Measurements from ENCODE around the gene RGS3. TPM values are rescaled to one million over a fixed set of nuclear protein-coding genes. Genes with fewer than 3 reads are reported as not detected.

The RGS3 gene
- total RNA-seq, 1 donor from 2014 or later, result 29.9 TPM

GRCh38 chr9:113511856-113512761, 48.6 kb downstream of the RGS3 start:
- no peak overlapping the region for H3K4me3 Mint-ChIP-seq
- peaks cover 6% of the 10 kb centered on the region for H3K27me3 Mint-ChIP-seq
- peaks cover 32% of the 10 kb centered on the region for H3K4me1 Mint-ChIP-seq (ENCODE audit: unreplicated experiment)
- H3K36me3 Mint-ChIP-seq, result no peaks in the 10 kb centered on the region
- no peak for DNase-seq (ENCODE audit: extremely low spot score, unreplicated experiment)
- no peak overlapping the region for H3K27ac Mint-ChIP-seq
- no peaks in the 10 kb centered on the region for H3K9me3 Mint-ChIP-seq
- TF ChIP-seq, protein P1, sequence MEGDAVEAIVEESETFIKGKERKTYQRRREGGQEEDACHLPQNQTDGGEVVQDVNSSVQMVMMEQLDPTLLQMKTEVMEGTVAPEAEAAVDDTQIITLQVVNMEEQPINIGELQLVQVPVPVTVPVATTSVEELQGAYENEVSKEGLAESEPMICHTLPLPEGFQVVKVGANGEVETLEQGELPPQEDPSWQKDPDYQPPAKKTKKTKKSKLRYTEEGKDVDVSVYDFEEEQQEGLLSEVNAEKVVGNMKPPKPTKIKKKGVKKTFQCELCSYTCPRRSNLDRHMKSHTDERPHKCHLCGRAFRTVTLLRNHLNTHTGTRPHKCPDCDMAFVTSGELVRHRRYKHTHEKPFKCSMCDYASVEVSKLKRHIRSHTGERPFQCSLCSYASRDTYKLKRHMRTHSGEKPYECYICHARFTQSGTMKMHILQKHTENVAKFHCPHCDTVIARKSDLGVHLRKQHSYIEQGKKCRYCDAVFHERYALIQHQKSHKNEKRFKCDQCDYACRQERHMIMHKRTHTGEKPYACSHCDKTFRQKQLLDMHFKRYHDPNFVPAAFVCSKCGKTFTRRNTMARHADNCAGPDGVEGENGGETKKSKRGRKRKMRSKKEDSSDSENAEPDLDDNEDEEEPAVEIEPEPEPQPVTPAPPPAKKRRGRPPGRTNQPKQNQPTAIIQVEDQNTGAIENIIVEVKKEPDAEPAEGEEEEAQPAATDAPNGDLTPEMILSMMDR (conservative IDR thresholded peaks at IDR 0.05), result no peak

DNA sequence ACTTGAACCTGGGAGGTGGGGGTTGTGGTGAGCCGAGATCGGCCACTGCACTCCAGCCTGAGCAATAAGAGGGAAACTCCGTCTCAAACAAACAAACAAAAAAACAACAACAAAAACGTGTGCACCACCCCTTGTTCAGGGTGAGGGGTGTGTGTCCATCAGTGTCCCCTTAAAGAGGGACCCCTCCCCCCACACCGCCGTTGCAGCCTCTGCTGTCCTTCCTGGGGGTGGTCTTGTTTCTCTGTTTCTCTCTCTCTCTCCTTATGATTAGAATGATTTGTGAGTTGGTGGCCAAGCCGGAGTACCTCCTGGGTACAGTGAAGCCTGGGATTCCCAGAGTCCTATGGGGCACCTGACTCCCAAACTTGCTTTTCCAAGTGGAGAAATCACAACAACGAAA, 49.6 kb downstream of the RGS3 start:
- no peak for DNase-seq (ENCODE audit: extremely low spot score, unreplicated experiment)
- H3K36me3 Mint-ChIP-seq, result no peaks in the 10 kb centered on the region
- no peaks in the 10 kb centered on the region for H3K9me3 Mint-ChIP-seq
- peaks cover 37% of the 10 kb centered on the region for H3K4me1 Mint-ChIP-seq (ENCODE audit: unreplicated experiment)
- H3K4me3 Mint-ChIP-seq, result no peak overlapping the region
- TF ChIP-seq, protein P1 (conservative IDR thresholded peaks at IDR 0.05), result no peak
- H3K27ac Mint-ChIP-seq, result no peak overlapping the region
- peaks cover 6% of the 10 kb centered on the region for H3K27me3 Mint-ChIP-seq

- Mint-ChIP-seq H3K27ac (peak overlapping the region; percentile 52), H3K27me3 (peaks cover 6% of the 10 kb centered on the region), H3K9me3 (no peaks in the 10 kb centered on the region), H3K36me3 (no peaks in the 10 kb centered on the region), H3K4me1 (ENCODE audit: unreplicated experiment) (peaks cover 34% of the 10 kb centered on the region), H3K4me3 (no peak overlapping the region)
- TF ChIP-seq, protein P1 (conservative IDR thresholded peaks at IDR 0.05), result no peak
- no peak for DNase-seq (ENCODE audit: extremely low spot score, unreplicated experiment)
Measured at GRCh38 chr9:113513536-113513935, 50.0 kb downstream of the RGS3 start.

GRCh38 chr9:113514061-113514460, 50.5 kb downstream of the RGS3 start:
- DNase-seq (ENCODE audit: extremely low spot score, unreplicated experiment), result no peak
- Mint-ChIP-seq H3K4me3 (no peak overlapping the region), H3K4me1 (ENCODE audit: unreplicated experiment) (peaks cover 33% of the 10 kb centered on the region), H3K27me3 (peaks cover 6% of the 10 kb centered on the region), H3K27ac (peak overlapping the region; percentile 52), H3K9me3 (no peaks in the 10 kb centered on the region), H3K36me3 (no peaks in the 10 kb centered on the region)
- TF ChIP-seq, protein P1 (conservative IDR thresholded peaks at IDR 0.05), result no peak

GRCh38 chr9:113514748-113515147, 51.2 kb downstream of the RGS3 start:
- H3K9me3 Mint-ChIP-seq, result no peaks in the 10 kb centered on the region
- no peaks in the 10 kb centered on the region for H3K36me3 Mint-ChIP-seq
- H3K27me3 Mint-ChIP-seq, result peaks cover 6% of the 10 kb centered on the region
- no peak overlapping the region for H3K27ac Mint-ChIP-seq
- TF ChIP-seq, protein P1 (conservative IDR thresholded peaks at IDR 0.05), result no peak
- DNase-seq (ENCODE audit: extremely low spot score, unreplicated experiment), result no peak
- H3K4me3 Mint-ChIP-seq, result no peak overlapping the region
- peaks cover 37% of the 10 kb centered on the region for H3K4me1 Mint-ChIP-seq (ENCODE audit: unreplicated experiment)
